MM.1S (cell line): Measurements from ENCODE around the gene ITPRIPL2.

ENCODE experiments used
- DNase-seq: peaks from one replicate; pipeline ENCODE4 v3.0.0-alpha.2; 2015
- H2AFZ ChIP-seq: fragments of 300-600 bp; sonication (generic); 2 replicates; pipeline ENCODE4 v1.6.0; 2016; ENCODE audit warnings: antibody characterized with exemption, low read length
- H3F3A ChIP-seq: fragments of 300-600 bp; sonication (generic); 2 replicates; pipeline ENCODE4 v1.6.1; 2016; ENCODE audit warnings: mild to moderate bottlenecking, antibody characterized with exemption, low read length, moderate library complexity, mixed read lengths; ENCODE audit not compliant: insufficient read depth
- H3K27ac ChIP-seq: fragments of 300-600 bp; sonication (generic); 2 replicates; pipeline ENCODE4 v1.5.1; 2016; ENCODE audit warnings: mild to moderate bottlenecking, low read length
- H3K27me3 ChIP-seq: fragments of 300-600 bp; sonication (generic); replicated peaks from 2 replicates; pipeline ENCODE4 v1.6.0; 2016; ENCODE audit warnings: low read length; ENCODE audit not compliant: insufficient read depth
- H3K36me3 ChIP-seq: fragments of 300-600 bp; sonication (generic); replicated peaks from 2 replicates; pipeline ENCODE4 v1.6.1; 2016; ENCODE audit warnings: mild to moderate bottlenecking, low read length, mixed read lengths; ENCODE audit not compliant: insufficient read depth
- H3K4me1 ChIP-seq: fragments of 300-600 bp; sonication (generic); 2 replicates; pipeline ENCODE4 v1.6.1; 2016; ENCODE audit warnings: low read length, mixed read lengths
- H3K4me2 ChIP-seq: fragments of 300-600 bp; sonication (generic); 2 replicates; pipeline ENCODE4 v1.6.0; 2016; ENCODE audit warnings: low read depth, low read length
- H3K4me3 ChIP-seq: fragments of 300-600 bp; sonication (generic); 2 replicates; pipeline ENCODE4 v1.5.1; 2016; ENCODE audit warnings: low read length, mixed read lengths
- H3K79me2 ChIP-seq: fragments of 300-600 bp; sonication (generic); 2 replicates; pipeline ENCODE4 v1.6.1; 2016; ENCODE audit warnings: mixed run types, low read length, mixed read lengths
- H3K9ac ChIP-seq: fragments of 300-600 bp; sonication (generic); 2 replicates; pipeline ENCODE4 v1.6.1; 2016; ENCODE audit warnings: low read length, mixed read lengths
- H3K9me2 ChIP-seq: fragments of 300-600 bp; sonication (generic); replicated peaks from 2 replicates; pipeline ENCODE4 v1.6.1; 2016; ENCODE audit warnings: mild to moderate bottlenecking, low read length, mixed read lengths; ENCODE audit not compliant: insufficient read depth
- H3K9me3 ChIP-seq: fragments of 300-600 bp; sonication (generic); replicated peaks from 2 replicates; pipeline ENCODE4 v1.6.1; 2016; ENCODE audit warnings: mild to moderate bottlenecking, low read length, mixed read lengths; ENCODE audit not compliant: insufficient read depth
- H4K20me1 ChIP-seq: fragments of 300-600 bp; sonication (generic); 2 replicates; pipeline ENCODE4 v1.6.1; 2016; ENCODE audit warnings: mild to moderate bottlenecking, low read length, moderate library complexity, mixed read lengths; ENCODE audit not compliant: insufficient read depth
- CTCF ChIP-seq: fragments of 300-600 bp; sonication (generic); IDR thresholded peaks from 2 replicates; pipeline ENCODE4 v1.5.1; 2016; ENCODE audit warnings: antibody characterized with exemption, low read length, mixed read lengths
- EZH2 ChIP-seq: fragments of 300-600 bp; sonication (generic); optimal IDR thresholded peaks from 2 replicates; pipeline ENCODE3; 2017; ENCODE audit warnings: low read depth, mild to moderate bottlenecking, antibody characterized with exemption, low read length, mixed read lengths
- EZH2phosphoT487 ChIP-seq: fragments of 300-600 bp; sonication (generic); IDR thresholded peaks from 2 replicates; pipeline ENCODE4 v1.6.1; 2018; ENCODE audit warnings: antibody characterized with exemption, low read length

ITPRIPL2 gene

GRCh38 chr16:19088341-19088916, 25.3 kb upstream of the ITPRIPL2 start:
- H3K4me3 ChIP-seq = no peak overlapping the region
- no peaks in the 10 kb centered on the region for H3K9me3 ChIP-seq
- no peak for DNase-seq
- no peak overlapping the region for H3K27ac ChIP-seq
- H3K4me2 ChIP-seq = no peak overlapping the region
- H3K9me2 ChIP-seq = no peaks in the 10 kb centered on the region
- no peak for TF ChIP-seq EZH2phosphoT487
- no peak for TF ChIP-seq CTCF
- TF ChIP-seq EZH2 = no peak
- no peaks in the 10 kb centered on the region for H3K36me3 ChIP-seq
- H2AFZ ChIP-seq = no peak overlapping the region
- no peak overlapping the region for H3K9ac ChIP-seq
- no peaks in the 10 kb centered on the region for H3K4me1 ChIP-seq
- H3K27me3 ChIP-seq = no peaks in the 10 kb centered on the region
- H3K79me2 ChIP-seq = no peaks in the 10 kb centered on the region
- no peaks in the 10 kb centered on the region for H3F3A ChIP-seq
- no peaks in the 10 kb centered on the region for H4K20me1 ChIP-seq

DNA sequence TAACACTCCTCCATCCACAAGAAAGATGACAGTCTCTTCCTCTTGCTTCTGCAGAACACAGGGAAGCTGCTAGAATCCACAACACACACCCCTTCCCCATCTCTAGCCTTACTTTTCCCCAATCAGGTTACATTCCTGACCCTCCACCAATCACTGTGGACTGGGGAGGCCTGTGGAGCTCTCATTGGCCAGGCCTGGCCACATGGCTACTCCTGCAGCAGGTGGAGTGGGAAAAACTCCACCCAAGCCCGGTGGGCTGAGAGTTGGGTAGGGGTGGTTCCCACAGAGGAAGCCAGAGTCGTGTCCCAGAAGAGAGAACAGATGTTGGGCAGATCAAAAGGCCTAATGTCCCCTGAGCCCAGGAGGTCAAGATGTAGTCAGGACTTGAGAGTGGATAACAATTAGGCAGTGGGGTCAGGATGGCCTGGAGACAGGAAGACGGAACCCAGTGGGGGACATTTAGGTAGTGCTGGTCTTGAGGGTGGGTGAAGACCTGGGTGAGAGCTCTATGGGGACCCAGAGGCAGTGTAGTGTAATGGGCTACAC, 24.3 kb upstream of the ITPRIPL2 start:
- Histone ChIP-seq H3K36me3 (no peaks in the 10 kb centered on the region), H4K20me1 (no peaks in the 10 kb centered on the region), H2AFZ (no peak overlapping the region), H3K4me3 (no peak overlapping the region), H3K27me3 (no peaks in the 10 kb centered on the region), H3K27ac (no peak overlapping the region), H3F3A (no peaks in the 10 kb centered on the region), H3K4me1 (no peaks in the 10 kb centered on the region), H3K9me2 (no peaks in the 10 kb centered on the region), H3K79me2 (no peaks in the 10 kb centered on the region), H3K9me3 (no peaks in the 10 kb centered on the region), H3K9ac (no peak overlapping the region), H3K4me2 (no peak overlapping the region)
- DNase-seq = no peak
- TF ChIP-seq CTCF (no peak), EZH2 (no peak), EZH2phosphoT487 (no peak)

DNA sequence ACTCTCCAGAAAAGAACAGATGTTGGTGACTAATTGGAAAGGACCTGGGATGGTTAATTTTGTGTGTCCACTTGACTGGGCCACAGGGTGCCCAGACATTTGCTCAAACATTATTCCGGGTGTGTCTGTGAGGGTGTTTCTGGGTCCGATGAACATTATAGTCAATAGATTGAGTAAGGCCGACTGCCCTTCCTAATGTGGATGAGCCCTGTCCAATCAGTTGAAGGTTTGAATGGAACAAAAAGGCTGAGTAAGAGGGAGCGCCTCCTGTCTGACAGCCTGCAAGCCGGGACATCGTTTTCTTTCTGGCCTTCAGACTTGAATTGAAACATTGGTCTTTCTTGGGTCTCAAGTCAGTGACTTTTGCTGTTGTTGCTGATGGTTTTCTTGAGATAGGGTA, 22.8 kb upstream of the ITPRIPL2 start:
- no peaks in the 10 kb centered on the region for H3F3A ChIP-seq
- DNase-seq = no peak

More for the DNA sequence above, 22.8 kb upstream of the ITPRIPL2 start:
- Histone ChIP-seq H3K4me1 (no peaks in the 10 kb centered on the region), H3K4me3 (no peak overlapping the region), H3K9me2 (no peaks in the 10 kb centered on the region), H2AFZ (no peak overlapping the region), H3K9ac (no peak overlapping the region), H3K27ac (no peak overlapping the region), H3K4me2 (no peak overlapping the region), H3K27me3 (no peaks in the 10 kb centered on the region), H3K79me2 (no peaks in the 10 kb centered on the region), H4K20me1 (no peaks in the 10 kb centered on the region), H3K36me3 (no peaks in the 10 kb centered on the region), H3K9me3 (no peaks in the 10 kb centered on the region)
- TF ChIP-seq CTCF (no peak), EZH2 (no peak), EZH2phosphoT487 (no peak)
